Measurements from ENCODE around the gene USH1G.
A peak's percentile ranks its signal among the peaks of the same experiment; 100 is the strongest.
"Not testable (repeated sequence)": the region's sequence is repeated elsewhere in the genome, so short reads cannot be mapped to it uniquely, and the experiment has no call there.

USH1G gene

GRCh38 chr17:74922694-74923537, at the start of gene USH1G:
Gene USH1G (minus strand): TSS chr17:74923255. CDS start chr17:74923073, 182 bp downstream.
- DNase-seq (ENCODE audit: low spot score) = no peak

GRCh38 chr17:74972107-74972972, 49.3 kb upstream of the USH1G start, which contains the start of gene HID1:
Gene HID1 (minus strand): TSS chr17:74972759. CDS start chr17:74972656, 103 bp downstream.
- DNase-seq (ENCODE audit: low spot score) = peak; percentile 50

DNA sequence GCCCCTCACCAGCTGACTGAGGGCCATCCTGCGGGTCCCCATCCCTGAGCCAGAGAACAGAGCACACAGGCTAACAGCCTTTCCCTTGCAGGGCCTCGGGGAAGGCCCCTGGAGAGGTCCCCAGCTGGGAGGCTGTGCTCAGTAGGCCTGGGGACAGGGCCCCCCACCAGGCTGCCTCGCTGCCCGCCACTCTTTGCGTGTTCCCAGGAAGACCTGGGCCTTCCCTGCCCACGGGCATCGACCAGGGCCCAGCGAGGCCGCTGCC, 48.7 kb upstream of the USH1G start:
- no peak for DNase-seq (ENCODE audit: low spot score)

- no peak for DNase-seq (ENCODE audit: low spot score)
Measured at GRCh38 chr17:74971069-74971841, 48.2 kb upstream of the USH1G start.

GRCh38 chr17:74970395-74970794, 47.3 kb upstream of the USH1G start:
- DNase-seq (ENCODE audit: low spot score) = no peak

- DNase-seq (ENCODE audit: low spot score) = not testable (repeated sequence)
Measured at GRCh38 chr17:74969501-74969900, 46.4 kb upstream of the USH1G start.

- no peak for DNase-seq (ENCODE audit: low spot score)
Measured at GRCh38 chr17:74968361-74968780, 45.3 kb upstream of the USH1G start.

GRCh38 chr17:74964988-74965622, 42.0 kb upstream of the USH1G start:
- DNase-seq (ENCODE audit: low spot score) = no peak

- DNase-seq (ENCODE audit: low spot score) = no peak
Measured at GRCh38 chr17:74964246-74964761, 41.2 kb upstream of the USH1G start.

GRCh38 chr17:74963656-74964055, 40.6 kb upstream of the USH1G start:
- no peak for DNase-seq (ENCODE audit: low spot score)

DNA sequence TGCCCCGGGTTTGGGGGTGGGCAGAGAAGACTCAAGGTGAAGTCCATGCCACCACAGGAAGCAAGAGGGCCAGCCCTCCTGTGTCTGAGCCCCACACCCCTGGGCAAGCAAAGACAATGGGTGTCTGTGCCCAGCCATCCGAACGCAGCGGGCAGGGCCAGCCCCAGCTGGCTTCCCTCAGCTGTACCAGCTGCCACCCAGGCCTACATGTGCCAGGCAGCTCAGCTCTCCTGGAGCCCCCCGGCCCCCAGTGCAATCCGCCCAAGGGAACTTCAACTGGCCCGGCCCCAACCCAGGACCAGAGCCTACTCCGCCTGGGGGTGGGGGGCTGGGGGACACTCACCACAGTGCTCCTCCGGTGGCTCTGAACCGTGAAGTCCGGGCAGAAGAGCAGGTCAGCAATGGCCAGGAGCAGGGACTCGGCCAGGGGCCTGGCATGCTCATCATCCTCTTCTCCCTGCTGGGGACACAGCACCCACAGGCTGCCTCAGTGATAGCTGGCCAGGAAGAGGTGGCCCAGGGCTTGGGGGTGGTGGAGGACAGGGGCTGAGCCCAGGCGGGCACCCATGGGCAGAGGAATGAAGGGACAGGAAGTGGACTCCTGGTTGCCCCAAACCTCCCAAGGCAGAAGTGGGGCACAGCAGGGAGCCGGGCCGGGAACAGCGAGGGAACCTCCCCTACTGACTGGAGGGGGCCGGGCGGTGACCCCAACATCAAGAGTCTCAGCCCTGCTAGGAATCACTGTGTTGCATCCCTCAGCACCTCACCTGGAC, 39.8 kb upstream of the USH1G start:
- DNase-seq (ENCODE audit: low spot score) = no peak

GRCh38 chr17:74961657-74962350, 38.7 kb upstream of the USH1G start:
- DNase-seq (ENCODE audit: low spot score) = peak; percentile 66

GRCh38 chr17:74960570-74961342, 37.7 kb upstream of the USH1G start:
- DNase-seq (ENCODE audit: low spot score) = no peak

DNA sequence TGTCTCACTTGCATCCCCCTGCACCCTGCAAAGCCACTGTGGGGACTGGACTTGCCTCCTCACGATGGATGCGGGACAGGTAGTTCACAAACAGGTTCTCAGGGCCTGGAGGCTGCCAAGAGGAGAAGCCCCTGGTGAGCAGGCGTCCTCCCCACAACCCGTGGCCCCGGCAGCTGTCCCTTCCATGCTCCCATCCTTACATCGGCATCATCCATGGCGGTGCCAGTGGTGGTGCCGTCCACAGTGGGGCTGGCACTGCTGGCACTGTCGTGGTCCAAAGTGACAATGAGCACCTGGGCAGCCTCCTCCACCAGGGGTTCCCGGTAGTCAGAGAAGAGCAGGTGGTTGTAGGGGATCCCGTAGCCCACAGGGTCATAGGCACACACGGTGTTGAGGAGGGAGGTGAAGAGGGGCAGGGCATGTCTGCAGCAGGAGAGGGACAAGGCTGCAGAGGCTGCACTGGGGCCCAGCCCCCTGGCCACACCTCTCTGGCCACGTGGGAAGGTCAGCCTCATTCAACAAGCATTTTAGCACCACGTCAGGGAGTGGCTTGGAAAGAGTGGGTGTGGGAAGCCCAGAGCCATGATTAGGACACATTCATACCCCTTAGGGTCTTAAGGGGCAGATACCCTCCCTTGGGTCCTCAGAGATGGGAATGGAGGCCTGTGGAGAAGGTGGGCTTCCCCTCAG, 36.9 kb upstream of the USH1G start:
- no peak for DNase-seq (ENCODE audit: low spot score)

GRCh38 chr17:74957935-74958740, 35.1 kb upstream of the USH1G start:
- DNase-seq (ENCODE audit: low spot score) = peak; percentile 54

DNA sequence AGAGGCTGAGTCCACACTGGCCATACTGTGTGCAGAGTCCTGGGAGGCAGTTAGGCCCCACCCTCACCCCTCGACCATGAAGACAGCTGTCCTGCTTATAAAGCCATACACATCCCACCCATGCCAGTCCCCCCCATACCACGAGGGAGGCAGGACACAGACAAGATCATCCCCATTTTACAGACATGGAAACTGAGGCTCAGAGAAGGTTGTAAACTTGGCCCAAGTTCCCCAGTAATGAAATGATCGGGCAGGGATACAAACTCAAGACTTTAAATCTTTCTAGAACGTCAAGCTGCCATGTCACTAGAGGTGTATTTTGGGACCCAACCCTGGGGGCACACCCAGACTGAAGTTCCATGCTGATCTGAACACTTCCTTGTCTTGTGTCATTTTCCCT, 33.0 kb upstream of the USH1G start:
- no peak for DNase-seq (ENCODE audit: low spot score)

GRCh38 chr17:74954665-74955421, 31.8 kb upstream of the USH1G start:
- DNase-seq (ENCODE audit: low spot score) = no peak

All from kidney capillary endothelial cell (primary cell).